ENCODE data around the gene DDX10. TPM values are rescaled to one million over a fixed set of nuclear protein-coding genes. Genes with fewer than 3 reads are reported as not detected.

Gene DDX10
- total and polyA plus RNA-seq, 2 of the 8 experiments (the other 6 are each of a cell fraction or from before 2014, with no cell fraction given) = 49.2 to 52.2 TPM

GRCh38 chr11:108743851-108744250 is 79.0 kb downstream of the DDX10 start:
- H3K4me3 ChIP-seq (ENCODE audit: extremely low read depth in 1 of 4, insufficient read depth in 2 of 4, low read depth in 3 of 4, low read length in 4 of 4) = no peak overlapping the region
- no peaks in the 10 kb centered on the region for H3K4me1 ChIP-seq (replicated peaks in 1 of 4; ENCODE audit: control insufficient read depth in 3 of 4, insufficient read depth in 4 of 4, low read length in 3 of 4)
- H3K9ac ChIP-seq (replicated peaks in 1 of 4; ENCODE audit: extremely low read depth in 1 of 4, low read depth in 3 of 4, low read length in 3 of 4) = no peak overlapping the region
- H2BK15ac ChIP-seq (ENCODE audit: low read length) = no peak overlapping the region
- no peaks in the 10 kb centered on the region for H4K20me1 ChIP-seq (replicated peaks in 1 of 2; ENCODE audit: control insufficient read depth in 1 of 2, insufficient read depth in 2 of 2, low read length in 2 of 2)
- CTCF ChIA-PET (ENCODE audit: partially characterized antibody) = interaction anchor here (3.1 kb wide), 1 partner anchor 9 kb away, joined by 14 read pairs; no protein-coding TSS in a partner anchor
- H3K4ac ChIP-seq (replicated peaks; ENCODE audit: insufficient read length, low read depth, low read length) = no peak overlapping the region
- no peak overlapping the region for H3K4me2 ChIP-seq (ENCODE audit: insufficient read depth in 1 of 2, low read depth in 2 of 2, low read length in 2 of 2)
- H3K23ac ChIP-seq (ENCODE audit: insufficient read length) = no peak overlapping the region
- H4K8ac ChIP-seq (ENCODE audit: extremely low read depth, insufficient read depth, low read length) = no peak overlapping the region
- no peak overlapping the region for H2BK5ac ChIP-seq (ENCODE audit: low read depth, low read length)
- no peak for DNase-seq (ENCODE audit: low read depth in 1 of 2, low spot score in 2 of 2)
- H2BK12ac ChIP-seq (ENCODE audit: low read depth, low read length) = no peak overlapping the region
- H3K79me1 ChIP-seq (ENCODE audit: low read depth, low read length) = no peaks in the 10 kb centered on the region
- 87% methylated on average over 3 of the region's 3 CpGs; no CpG with 5 or more reads in 1 of the 2 experiments for WGBS, 2 experiments (ENCODE audit: extremely low coverage in 1 of 2, insufficient coverage in 1 of 2, insufficient read length in 1 of 2, insufficient replicate concordance in 2 of 2, low coverage in 1 of 2, low lambda C conversion rate in 2 of 2, missing lambda C conversion rate in 1 of 2)
- no peaks in the 10 kb centered on the region for H3K23me2 ChIP-seq (ENCODE audit: low read depth, low read length)
- no peak overlapping the region for H4K91ac ChIP-seq (replicated peaks; ENCODE audit: insufficient read length, low read length)
- H3K56ac ChIP-seq (replicated peaks; ENCODE audit: insufficient read length, low read depth, low read length) = no peak overlapping the region
- H3K79me2 ChIP-seq (ENCODE audit: control insufficient read depth in 1 of 2, insufficient read depth in 2 of 2, low read length in 2 of 2) = peaks cover 0 to 19% of the 10 kb centered on the region in 2 experiments; a peak in 2 of 4 replicates
- H2BK20ac ChIP-seq (ENCODE audit: low read length) = no peak overlapping the region
- H2BK120ac ChIP-seq (replicated peaks; ENCODE audit: low read depth, low read length) = no peak overlapping the region
- no peak overlapping the region for H2AFZ ChIP-seq (ENCODE audit: low read length)
- no peak overlapping the region for H3K27ac ChIP-seq (ENCODE audit: low read depth, low read length)
- POLR2A ChIA-PET (ENCODE audit: partially characterized antibody) = interaction anchor here (0.7 kb wide), 1 partner anchor 10 kb away, joined by 4 read pairs; no protein-coding TSS in a partner anchor
- no peak overlapping the region for H4K5ac ChIP-seq (ENCODE audit: insufficient read length, low read depth, low read length)
- peaks cover 0 to 1% (median 0%) of the 10 kb centered on the region in 4 experiments; a peak in 1 of 7 replicates for H3K27me3 ChIP-seq (replicated peaks in 1 of 4; ENCODE audit: control insufficient read depth in 3 of 4, extremely low read depth in 1 of 4, insufficient read depth in 3 of 4, low read length in 3 of 4)
- no peak overlapping the region for H2AK5ac ChIP-seq (ENCODE audit: low read depth, low read length)
- peaks cover 0 to 2% of the 10 kb centered on the region in 2 experiments; a peak in 1 of 4 replicates for H3K9me3 ChIP-seq (ENCODE audit: insufficient read depth in 2 of 2, low read depth in 1 of 2, low read length in 1 of 2)
- no peak for FAIRE-seq
- H3K18ac ChIP-seq (ENCODE audit: extremely low read depth, low read length) = no peak overlapping the region
- H3K36me3 ChIP-seq (ENCODE audit: control insufficient read depth in 2 of 4, insufficient read depth in 4 of 4, low read length in 3 of 4) = no peaks in the 10 kb centered on the region
- H3K14ac ChIP-seq (ENCODE audit: insufficient read length) = no peak overlapping the region
- no peak for TF ChIP-seq SIRT6 (IDR thresholded peaks at IDR 0.05; ENCODE audit: low read length)
- no peak for TF ChIP-seq SRF (IDR thresholded peaks at IDR 0.05; ENCODE audit: low read depth, low read length)
- no peak for TF ChIP-seq CHD2 (IDR thresholded peaks at IDR 0.05; ENCODE audit: low read length)
- no peak for TF ChIP-seq TCF12 (IDR thresholded peaks at IDR 0.05; ENCODE audit: low read depth, low read length)

Data from H1 (cell line).